Astrocyte (in vitro differentiated cells and primary cell): ENCODE measurements around the gene KLK10. TPM values are rescaled to one million over a fixed set of nuclear protein-coding genes. Genes with fewer than 3 reads are reported as not detected.

Experiments used
- DNase-seq: peaks from one replicate; pipeline ENCODE4 v3.0.0-alpha.2; 2010; ENCODE audit warnings: low read depth
- FAIRE-seq: peaks from 2 replicates; lab custom pipeline; 2011; peaks lifted over from hg19 to GRCh38; lab: Jason Lieb, UNC
- H2AFZ ChIP-seq: 2 replicates; pipeline ENCODE4 v1.6.0; 2012; ENCODE audit warnings: low read depth, low read length, inconsistent platforms
- H3K27ac ChIP-seq: 2 replicates; pipeline ENCODE4 v1.5.1; 2011; ENCODE audit warnings: low read depth, low read length, inconsistent platforms
- H3K27me3 ChIP-seq: 2 replicates; pipeline ENCODE4 v1.6.0; 2011; ENCODE audit warnings: low read length, inconsistent platforms; ENCODE audit not compliant: insufficient read depth
- H3K36me3 ChIP-seq: 2 replicates; pipeline ENCODE4 v1.5.1; 2011; ENCODE audit warnings: low read length, inconsistent platforms; ENCODE audit not compliant: insufficient read depth
- H3K4me1 ChIP-seq: 2 replicates; pipeline ENCODE4 v1.5.1; 2011; ENCODE audit warnings: low read length, inconsistent platforms; ENCODE audit not compliant: insufficient read depth
- H3K4me2 ChIP-seq: 2 replicates; pipeline ENCODE4 v1.6.0; 2012; ENCODE audit warnings: low read length, inconsistent platforms
- H3K4me3 ChIP-seq: 2 replicates; pipeline ENCODE4 v1.5.1; 2011; ENCODE audit warnings: low read depth, mild to moderate bottlenecking, low read length, inconsistent platforms; ENCODE audit not compliant: insufficient read depth
- H3K79me2 ChIP-seq: 2 replicates; pipeline ENCODE4 v1.6.0; 2012; ENCODE audit warnings: mild to moderate bottlenecking, low read length, inconsistent platforms; ENCODE audit not compliant: insufficient read depth
- H3K9ac ChIP-seq: 2 replicates; pipeline ENCODE4 v1.6.0; 2012; ENCODE audit warnings: mild to moderate bottlenecking, low read length, inconsistent platforms
- H3K9me3 ChIP-seq: 2 replicates; pipeline ENCODE4 v1.5.1; 2012; ENCODE audit warnings: low read depth, mild to moderate bottlenecking, low read length, inconsistent platforms; ENCODE audit not compliant: insufficient read depth
- H4K20me1 ChIP-seq: 2 replicates; pipeline ENCODE4 v1.6.0; 2012; ENCODE audit warnings: low read length, inconsistent platforms; ENCODE audit not compliant: insufficient read depth
- H3K27ac Mint-ChIP-seq: one replicate; pipeline ENCODE4 v1.8.0; 2021; ENCODE audit warnings: mild to moderate bottlenecking, mixed read lengths; ENCODE audit not compliant: unreplicated experiment
- H3K27me3 Mint-ChIP-seq: one replicate; pipeline ENCODE4 v1.8.0; 2021; ENCODE audit warnings: low read depth, mixed read lengths; ENCODE audit not compliant: unreplicated experiment
- H3K36me3 Mint-ChIP-seq: one replicate; pipeline ENCODE4 v1.8.0; 2021; ENCODE audit warnings: low read depth, mixed read lengths; ENCODE audit not compliant: unreplicated experiment
- H3K4me1 Mint-ChIP-seq: one replicate; pipeline ENCODE4 v1.8.0; 2021; ENCODE audit warnings: low read depth, mixed read lengths; ENCODE audit not compliant: unreplicated experiment
- H3K4me3 Mint-ChIP-seq: one replicate; pipeline ENCODE4 v1.8.0; 2021; ENCODE audit warnings: mild to moderate bottlenecking, moderate library complexity, mixed read lengths; ENCODE audit not compliant: unreplicated experiment
- H3K9me3 Mint-ChIP-seq: one replicate; pipeline ENCODE4 v1.8.0; 2021; ENCODE audit warnings: mild to moderate bottlenecking, mixed read lengths; ENCODE audit not compliant: unreplicated experiment
- EZH2 ChIP-seq: IDR thresholded peaks from 2 replicates; pipeline ENCODE4 v1.6.1; 2012; ENCODE audit warnings: mild to moderate bottlenecking, low read length, inconsistent platforms; ENCODE audit not compliant: insufficient read depth
- total RNA-seq: library from RNA; stranded (reverse); gene quantifications from 2 replicates; pipeline ENCODE4 v1.2.1, GENCODE V29; 2021
- TF ChIP-seq, protein P1 (sequence below): IDR thresholded peaks from 2 replicates; pipeline ENCODE4 v1.5.1; 2011; ENCODE audit warnings: low read depth, mild to moderate bottlenecking, inconsistent platforms, low read length, moderate library complexity; ENCODE audit not compliant: insufficient read depth

The KLK10 gene
- total RNA-seq, 1 donor from 2014 or later: 0.30 TPM

- peaks cover 50% of the 10 kb centered on the region for H3K27me3 Mint-ChIP-seq
Observed at GRCh38 chr19:51009061-51009891, 10.2 kb downstream of the KLK10 start.

GRCh38 chr19:51007488-51007887 is 12.0 kb downstream of the KLK10 start:
- Histone ChIP-seq H4K20me1 (no peaks in the 10 kb centered on the region), H3K36me3 (no peaks in the 10 kb centered on the region), H3K79me2 (no peaks in the 10 kb centered on the region), H2AFZ (no peak overlapping the region), H3K9ac (no peak overlapping the region), H3K27me3 (no peaks in the 10 kb centered on the region), H3K27ac (no peak overlapping the region), H3K4me3 (no peak overlapping the region), H3K4me2 (no peak overlapping the region), H3K9me3 (peaks cover 2% of the 10 kb centered on the region), H3K4me1 (no peaks in the 10 kb centered on the region)
- Mint-ChIP-seq H3K4me1 (peaks cover 3% of the 10 kb centered on the region), H3K27me3 (peaks cover 43% of the 10 kb centered on the region), H3K4me3 (no peak overlapping the region), H3K9me3 (peaks cover 1% of the 10 kb centered on the region), H3K27ac (no peak overlapping the region), H3K36me3 (no peaks in the 10 kb centered on the region)
- no peak for TF ChIP-seq EZH2
- TF ChIP-seq, protein P1, sequence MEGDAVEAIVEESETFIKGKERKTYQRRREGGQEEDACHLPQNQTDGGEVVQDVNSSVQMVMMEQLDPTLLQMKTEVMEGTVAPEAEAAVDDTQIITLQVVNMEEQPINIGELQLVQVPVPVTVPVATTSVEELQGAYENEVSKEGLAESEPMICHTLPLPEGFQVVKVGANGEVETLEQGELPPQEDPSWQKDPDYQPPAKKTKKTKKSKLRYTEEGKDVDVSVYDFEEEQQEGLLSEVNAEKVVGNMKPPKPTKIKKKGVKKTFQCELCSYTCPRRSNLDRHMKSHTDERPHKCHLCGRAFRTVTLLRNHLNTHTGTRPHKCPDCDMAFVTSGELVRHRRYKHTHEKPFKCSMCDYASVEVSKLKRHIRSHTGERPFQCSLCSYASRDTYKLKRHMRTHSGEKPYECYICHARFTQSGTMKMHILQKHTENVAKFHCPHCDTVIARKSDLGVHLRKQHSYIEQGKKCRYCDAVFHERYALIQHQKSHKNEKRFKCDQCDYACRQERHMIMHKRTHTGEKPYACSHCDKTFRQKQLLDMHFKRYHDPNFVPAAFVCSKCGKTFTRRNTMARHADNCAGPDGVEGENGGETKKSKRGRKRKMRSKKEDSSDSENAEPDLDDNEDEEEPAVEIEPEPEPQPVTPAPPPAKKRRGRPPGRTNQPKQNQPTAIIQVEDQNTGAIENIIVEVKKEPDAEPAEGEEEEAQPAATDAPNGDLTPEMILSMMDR: no peak
- no peak for FAIRE-seq
- DNase-seq: no peak

More at GRCh38 chr19:51009061-51009891, 10.2 kb downstream of the KLK10 start:
- no peak overlapping the region for H3K27ac Mint-ChIP-seq
- Histone ChIP-seq H3K27ac (no peak overlapping the region), H3K4me2 (no peak overlapping the region), H3K79me2 (no peaks in the 10 kb centered on the region), H3K36me3 (no peaks in the 10 kb centered on the region), H3K4me1 (no peaks in the 10 kb centered on the region), H3K27me3 (no peaks in the 10 kb centered on the region), H3K9ac (no peak overlapping the region), H4K20me1 (no peaks in the 10 kb centered on the region), H3K9me3 (peaks cover 2% of the 10 kb centered on the region), H3K4me3 (no peak overlapping the region), H2AFZ (no peak overlapping the region)
- no peak for FAIRE-seq
- DNase-seq: no peak
- no peak overlapping the region for H3K4me3 Mint-ChIP-seq
- H3K4me1 Mint-ChIP-seq: peaks cover 3% of the 10 kb centered on the region
- no peaks in the 10 kb centered on the region for H3K36me3 Mint-ChIP-seq
- no peak for TF ChIP-seq EZH2
- TF ChIP-seq, protein P1: no peak
- H3K9me3 Mint-ChIP-seq: peaks cover 2% of the 10 kb centered on the region

GRCh38 chr19:51006406-51006805 is 13.1 kb downstream of the KLK10 start:
- Mint-ChIP-seq H3K9me3 (peaks cover 1% of the 10 kb centered on the region), H3K36me3 (no peaks in the 10 kb centered on the region), H3K27ac (peak overlapping the region; percentile 1), H3K27me3 (peaks cover 48% of the 10 kb centered on the region), H3K4me3 (no peak overlapping the region), H3K4me1 (peaks cover 3% of the 10 kb centered on the region)
- Histone ChIP-seq H3K9ac (no peak overlapping the region), H3K36me3 (no peaks in the 10 kb centered on the region), H2AFZ (no peak overlapping the region), H3K27me3 (no peaks in the 10 kb centered on the region), H3K4me2 (no peak overlapping the region), H3K9me3 (peaks cover 2% of the 10 kb centered on the region), H4K20me1 (no peaks in the 10 kb centered on the region), H3K4me1 (no peaks in the 10 kb centered on the region), H3K79me2 (no peaks in the 10 kb centered on the region), H3K27ac (no peak overlapping the region), H3K4me3 (no peak overlapping the region)
- TF ChIP-seq, protein P1: no peak
- TF ChIP-seq EZH2: no peak
- no peak for FAIRE-seq
- no peak for DNase-seq
